D341Med (cell line): ENCODE data around the gene UCHL5.

Experiments
- DNase-seq: peaks from one replicate; pipeline ENCODE4 v3.0.0; 2012; ENCODE audit warnings: low spot score

UCHL5 gene, protein sequence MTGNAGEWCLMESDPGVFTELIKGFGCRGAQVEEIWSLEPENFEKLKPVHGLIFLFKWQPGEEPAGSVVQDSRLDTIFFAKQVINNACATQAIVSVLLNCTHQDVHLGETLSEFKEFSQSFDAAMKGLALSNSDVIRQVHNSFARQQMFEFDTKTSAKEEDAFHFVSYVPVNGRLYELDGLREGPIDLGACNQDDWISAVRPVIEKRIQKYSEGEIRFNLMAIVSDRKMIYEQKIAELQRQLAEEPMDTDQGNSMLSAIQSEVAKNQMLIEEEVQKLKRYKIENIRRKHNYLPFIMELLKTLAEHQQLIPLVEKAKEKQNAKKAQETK

GRCh38 chr1:193059282-193060114 lies at the start of gene UCHL5, which contains the start of gene RO60:
UCHL5 (minus strand) TSS chr1:193059360; CDS start chr1:193059260, 100 bp downstream.
RO60 (plus strand) TSS chr1:193059612; CDS start chr1:193069055, 9,443 bp downstream.
- peak; percentile 95 for DNase-seq

DNA sequence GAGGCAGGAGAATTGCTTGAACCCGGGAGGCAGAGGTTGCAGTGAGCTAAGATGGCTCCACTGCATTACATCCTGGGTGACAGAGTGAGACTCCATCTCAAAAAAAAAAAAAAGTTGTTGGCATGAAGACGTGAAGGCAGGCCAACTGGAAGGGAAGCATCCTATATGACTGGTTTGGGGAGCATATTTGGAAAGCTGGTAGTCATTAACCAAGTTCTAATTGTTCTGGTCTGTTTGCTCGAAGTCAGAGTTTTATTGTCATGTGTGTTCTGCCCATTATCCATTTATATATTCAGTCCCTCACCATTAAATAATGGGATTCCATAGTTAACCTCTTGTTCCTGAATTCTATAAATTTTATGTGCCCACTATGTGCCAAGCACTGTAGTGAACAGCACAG lies 49.3 kb upstream of the UCHL5 start:
- no peak for DNase-seq

GRCh38 chr1:193105821-193106177 lies 46.6 kb upstream of the UCHL5 start:
- DNase-seq: no peak

DNA sequence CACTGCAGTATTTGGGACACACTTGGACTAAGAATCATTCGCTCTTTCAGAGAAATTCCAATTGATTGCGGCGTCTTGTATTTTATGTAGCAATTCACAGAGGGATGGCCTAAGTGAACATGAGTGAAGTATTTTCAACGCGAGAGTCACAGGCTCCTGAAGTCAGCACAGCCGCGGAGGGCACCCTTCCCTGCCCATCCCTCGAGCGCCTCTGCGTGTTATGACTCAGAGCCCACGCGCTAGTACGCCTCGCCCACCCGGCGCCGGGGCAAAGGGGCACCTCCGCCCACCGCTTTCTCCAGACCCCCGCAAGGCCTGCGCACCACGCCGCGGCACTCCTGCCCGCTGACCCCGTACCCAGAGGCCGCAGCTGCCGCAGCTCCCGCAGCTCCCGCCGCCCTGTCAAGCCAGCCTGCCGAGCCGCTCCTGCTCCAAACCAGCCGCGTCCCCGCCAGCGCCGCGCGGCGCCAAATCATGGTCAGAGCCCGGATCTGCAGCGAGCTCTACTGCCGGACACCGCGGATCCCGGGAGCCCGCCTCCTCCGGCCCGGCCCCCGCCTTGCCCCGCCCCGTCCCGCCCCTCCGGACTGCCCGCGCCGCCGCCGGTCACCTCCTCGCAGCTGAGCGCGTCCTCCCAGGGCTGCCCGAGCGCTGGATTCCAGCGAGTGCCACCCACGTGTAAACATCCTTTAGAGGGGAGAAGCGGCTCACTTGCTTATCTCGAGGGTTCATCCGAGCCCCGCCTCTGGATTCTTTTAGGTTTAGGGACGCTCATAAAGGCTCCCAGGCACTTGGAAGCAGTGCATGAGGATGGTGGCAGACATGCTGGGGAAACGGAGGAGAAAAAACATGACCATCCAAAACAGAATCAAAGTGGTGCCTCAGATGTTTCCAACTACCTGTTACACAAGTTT lies 46.0 kb upstream of the UCHL5 start, which contains the start of gene GLRX2:
Gene GLRX2, minus strand, starts transcription at position 508 of the 914 bp plus-strand sequence. Its CDS starts 32 bp downstream, at position 476.
- peak; percentile 93 for DNase-seq

DNA sequence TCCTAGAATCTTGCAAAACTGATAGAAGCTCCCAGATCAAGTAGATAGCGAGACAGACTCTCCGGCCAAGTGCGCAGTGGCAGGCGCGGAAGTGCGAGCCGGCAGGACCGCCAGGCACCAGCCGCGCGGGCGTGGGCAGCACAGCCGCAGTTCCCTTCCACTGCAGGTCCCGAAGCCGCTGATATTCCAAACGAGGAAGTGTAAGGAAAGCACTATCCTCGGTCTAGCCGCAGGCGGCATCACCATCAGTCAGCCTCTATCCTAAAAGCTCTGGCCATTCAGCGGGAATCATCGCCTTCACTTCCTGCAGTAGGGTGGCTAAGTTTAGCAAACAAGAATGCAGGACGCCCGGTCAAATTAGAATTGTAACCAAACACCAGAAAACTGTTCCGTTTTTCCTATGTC lies 45.3 kb upstream of the UCHL5 start:
- peak; percentile 73 for DNase-seq

- DNase-seq: no peak
Observed at GRCh38 chr1:193103759-193104501, 44.8 kb upstream of the UCHL5 start.

GRCh38 chr1:193102662-193103061 lies 43.5 kb upstream of the UCHL5 start:
- no peak for DNase-seq

- no peak for DNase-seq
Observed at GRCh38 chr1:193094112-193094511, 35.0 kb upstream of the UCHL5 start.

DNA sequence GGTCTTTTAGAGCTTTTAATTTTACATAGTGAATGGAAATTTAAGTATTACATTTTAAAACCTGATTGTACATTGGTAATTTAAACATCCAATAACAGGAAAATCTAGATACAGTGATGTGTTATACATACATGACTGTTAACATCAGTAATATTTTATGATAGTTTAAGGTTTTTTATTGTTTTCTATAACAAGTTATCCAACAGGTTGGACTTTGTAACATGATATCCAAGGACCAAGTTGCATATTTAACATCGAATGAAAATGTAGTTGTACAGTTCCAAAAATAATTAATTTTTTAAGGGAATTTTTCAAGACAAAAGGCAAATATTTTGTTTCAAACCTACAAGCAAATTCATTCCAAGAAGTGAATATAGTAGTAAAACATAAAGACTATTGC lies 31.7 kb upstream of the UCHL5 start:
- no peak for DNase-seq

- no peak for DNase-seq
Observed at GRCh38 chr1:193087893-193088292, 28.7 kb upstream of the UCHL5 start.

DNA sequence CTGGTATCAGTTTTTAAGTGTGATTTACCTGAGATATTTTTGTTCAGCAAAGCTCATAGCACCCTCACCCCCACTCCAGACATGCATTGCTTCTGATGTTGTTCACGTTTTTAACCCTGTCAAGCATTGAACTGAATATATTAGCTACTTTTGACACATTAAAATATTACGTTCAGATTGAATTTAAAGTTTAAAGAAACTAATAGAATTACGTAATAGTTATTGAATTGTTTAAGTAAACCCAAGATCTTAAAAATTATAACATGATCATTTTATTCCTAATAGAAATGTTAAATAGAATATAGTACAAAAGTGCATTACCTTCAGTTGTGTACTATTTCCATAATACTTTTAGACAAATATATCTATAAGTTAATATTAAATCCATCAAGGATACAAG lies 27.2 kb upstream of the UCHL5 start:
- DNase-seq: no peak

DNA sequence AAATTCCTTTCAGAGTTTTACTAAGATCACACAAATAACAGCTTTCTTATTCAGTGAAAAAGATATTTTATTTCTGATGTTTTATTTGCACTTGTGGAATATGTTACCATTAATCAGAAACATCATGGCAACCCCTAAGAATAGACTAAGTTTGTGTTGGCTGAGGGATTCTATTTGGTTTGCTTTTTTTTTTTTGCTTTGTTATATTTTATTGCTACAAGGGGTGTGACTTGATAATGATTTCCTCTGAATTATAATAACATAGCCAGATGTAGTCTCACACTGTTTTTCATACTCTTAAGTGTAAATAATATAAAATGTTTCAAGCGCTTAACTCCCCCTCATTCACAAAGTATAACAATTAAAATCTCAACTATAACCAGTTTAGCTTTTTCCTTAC lies 26.1 kb upstream of the UCHL5 start:
- DNase-seq: no peak

DNA sequence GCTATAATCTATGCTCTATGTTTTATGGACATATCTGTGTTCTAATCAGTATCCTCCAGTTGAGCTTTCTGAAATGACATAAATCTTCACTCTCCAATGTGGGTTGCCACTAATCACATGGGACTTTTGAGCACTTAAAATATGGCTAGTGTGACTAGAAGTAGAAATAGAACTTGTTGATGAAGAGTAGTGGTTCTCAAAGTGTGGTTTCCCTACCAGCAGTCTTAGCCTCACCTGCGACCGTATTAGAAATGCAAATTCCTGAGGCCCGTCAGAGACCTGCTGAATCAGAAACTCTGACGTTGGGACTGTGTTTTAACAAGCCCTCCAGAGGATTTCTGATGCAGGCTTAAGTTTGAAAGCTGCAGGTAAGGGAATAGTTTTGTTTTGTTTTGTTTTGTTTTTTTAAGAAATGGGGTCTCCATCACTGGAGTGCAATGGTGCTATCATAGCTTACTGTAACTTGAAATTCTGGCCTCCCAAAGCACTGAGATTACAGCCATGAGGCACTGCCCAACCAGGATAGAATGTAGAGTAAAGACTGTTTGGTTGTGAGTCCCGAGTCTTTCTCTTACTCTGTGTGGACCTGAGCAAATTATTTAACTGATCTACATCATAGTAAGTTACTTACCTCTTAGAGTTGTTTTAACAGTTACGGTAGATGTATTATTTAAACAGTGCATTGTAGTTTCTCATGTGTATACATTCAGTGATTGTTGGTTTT lies 24.4 kb upstream of the UCHL5 start:
- no peak for DNase-seq

DNA sequence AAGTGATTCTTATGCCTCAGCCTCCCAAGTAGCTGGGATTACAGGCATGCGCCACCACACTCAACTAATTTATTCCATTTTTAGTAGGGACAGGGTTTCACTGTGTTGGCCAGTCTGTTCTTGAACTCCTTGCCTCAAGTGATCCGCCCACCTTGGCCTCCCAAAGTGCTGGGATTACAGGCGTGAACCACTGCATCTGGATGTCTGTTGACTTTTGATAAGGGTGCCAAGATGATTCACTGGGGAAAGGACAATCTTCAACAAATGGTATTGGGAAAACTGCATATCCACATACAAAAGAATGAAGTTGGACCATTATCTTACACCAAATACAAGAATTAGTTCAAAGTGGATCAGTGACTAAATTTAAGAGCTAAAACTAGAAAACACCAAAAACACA lies 20.0 kb upstream of the UCHL5 start:
- DNase-seq: no peak

GRCh38 chr1:193077991-193078390 lies 18.8 kb upstream of the UCHL5 start:
- no peak for DNase-seq

GRCh38 chr1:193070942-193071341 lies 11.8 kb upstream of the UCHL5 start:
- DNase-seq: no peak

GRCh38 chr1:193070386-193070753 lies 11.2 kb upstream of the UCHL5 start:
- no peak for DNase-seq

- DNase-seq: peak; percentile 59
Observed at GRCh38 chr1:193069748-193070385, 10.7 kb upstream of the UCHL5 start.

GRCh38 chr1:193068013-193068412 lies 8.9 kb upstream of the UCHL5 start:
- no peak for DNase-seq

GRCh38 chr1:193066606-193067005 lies 7.4 kb upstream of the UCHL5 start:
- no peak for DNase-seq
